ENCODE measurements around the gene CDK5RAP2. TPM values are rescaled to one million over a fixed set of nuclear protein-coding genes. Genes with fewer than 3 reads are reported as not detected.

Gene CDK5RAP2
- total RNA-seq = 35.7 and 43.5 TPM in 2 replicates

GRCh38 chr9:120580051-120580896 is at the start of gene CDK5RAP2:
TSS of gene CDK5RAP2 (minus strand) at chr9:120580167. CDS start at chr9:120579978, 189 bp downstream.

Other genes with a start within 250 kb of the CDK5RAP2 start
- 8.2 and 10.0 TPM in 2 replicates for gene MEGF9, start 134.3 kb upstream of the CDK5RAP2 start, total RNA-seq
- 23.2 and 31.6 TPM in 2 replicates for gene FBXW2, start 213.2 kb upstream of the CDK5RAP2 start, total RNA-seq

Data from placental epithelial cell (primary cell).